H1 (cell line): ENCODE data around the gene CEP85L. TPM values are rescaled to one million over a fixed set of nuclear protein-coding genes. Genes with fewer than 3 reads are reported as not detected.

ENCODE experiments used
- CTCF ChIA-PET: fragments of 300-600 bp; sonication (Branson Sonifier 250); formaldehyde crosslinking; loops from one replicate; lab custom pipeline; 2021; ENCODE audit not compliant: partially characterized antibody; lab: Charles Lee
- POLR2A ChIA-PET: fragments of 300-600 bp; sonication (Branson Sonifier 250); formaldehyde crosslinking; loops from one replicate; lab custom pipeline; 2021; ENCODE audit warnings: inconsistent platforms; ENCODE audit not compliant: partially characterized antibody; lab: Charles Lee
- DNase-seq, 2 experiments: peaks; one replicate each; pipeline versions ENCODE4 v3.0.0 to v3.0.0-alpha.2; 2010 to 2022; ENCODE audit warnings: low spot score in 2 of 2, low read depth in 1 of 2, mixed read lengths in 1 of 2
- FAIRE-seq: peaks from 2 replicates; lab custom pipeline; 2011; peaks lifted over from hg19 to GRCh38; lab: Jason Lieb, UNC
- H2AFZ ChIP-seq: 2 replicates; pipeline ENCODE4 v1.8.1; 2012; ENCODE audit warnings: low read length, inconsistent platforms
- H2AK5ac ChIP-seq: 2 replicates; pipeline ENCODE4 v1.6.1; 2013; ENCODE audit warnings: low read depth, low read length
- H2BK120ac ChIP-seq: replicated peaks from 2 replicates; pipeline ENCODE3; 2013; ENCODE audit warnings: low read depth, low read length, inconsistent platforms
- H2BK12ac ChIP-seq: 2 replicates; pipeline ENCODE4 v1.6.1; 2013; ENCODE audit warnings: low read depth, low read length
- H2BK15ac ChIP-seq: 2 replicates; pipeline ENCODE4 v1.6.1; 2013; ENCODE audit warnings: low read length
- H2BK20ac ChIP-seq: 2 replicates; pipeline ENCODE4 v1.6.1; 2013; ENCODE audit warnings: low read length
- H2BK5ac ChIP-seq: 2 replicates; pipeline ENCODE4 v1.6.1; 2013; ENCODE audit warnings: low read depth, low read length
- H3K14ac ChIP-seq: 2 replicates; pipeline ENCODE4 v1.6.1; 2013; ENCODE audit warnings: inconsistent platforms; ENCODE audit not compliant: insufficient read length
- H3K18ac ChIP-seq: 2 replicates; pipeline ENCODE4 v1.6.1; 2013; ENCODE audit warnings: low read length; ENCODE audit errors: extremely low read depth
- H3K23ac ChIP-seq: 2 replicates; pipeline ENCODE4 v1.6.1; 2013; ENCODE audit warnings: inconsistent platforms; ENCODE audit not compliant: insufficient read length
- H3K23me2 ChIP-seq: 2 replicates; pipeline ENCODE4 v1.6.1; 2013; ENCODE audit warnings: low read depth, low read length
- H3K27ac ChIP-seq: 2 replicates; pipeline ENCODE4 v1.6.1; 2011; ENCODE audit warnings: low read depth, low read length, inconsistent platforms
- H3K27me3 ChIP-seq, 4 experiments: replicated peaks in 1 of 4; 1 replicate in 1 of 4; 2 replicates in 3 of 4; pipeline versions ENCODE4 v1.6.1 to v1.8.1; 2011 to 2013; ENCODE audit warnings: low read length in 3 of 4, mild to moderate bottlenecking in 3 of 4, inconsistent platforms in 2 of 4, mixed read lengths in 2 of 4, moderate library complexity in 1 of 4; ENCODE audit not compliant: control insufficient read depth in 3 of 4, insufficient read depth in 3 of 4; ENCODE audit errors: extremely low read depth in 1 of 4
- H3K36me3 ChIP-seq, 4 experiments: 2 replicates each; pipeline versions ENCODE4 v1.6.1 to v1.8.1; 2011 to 2013; ENCODE audit warnings: mild to moderate bottlenecking in 4 of 4, low read length in 3 of 4, moderate library complexity in 2 of 4, control low read depth in 1 of 4, inconsistent platforms in 1 of 4; ENCODE audit not compliant: insufficient read depth in 4 of 4, control insufficient read depth in 2 of 4
- H3K4ac ChIP-seq: replicated peaks from 2 replicates; pipeline ENCODE3; 2013; ENCODE audit warnings: low read length, low read depth, mixed read lengths, inconsistent platforms; ENCODE audit not compliant: insufficient read length
- H3K4me1 ChIP-seq, 4 experiments: replicated peaks in 1 of 4; 1 replicate in 1 of 4; 2 replicates in 3 of 4; pipeline versions ENCODE4 v1.6.1 to v1.8.1; 2011 to 2013; ENCODE audit warnings: low read length in 3 of 4, inconsistent platforms in 2 of 4, mixed read lengths in 1 of 4; ENCODE audit not compliant: insufficient read depth in 4 of 4, control insufficient read depth in 3 of 4
- H3K4me2 ChIP-seq, 2 experiments: 2 replicates each; pipeline versions ENCODE4 v1.6.1 to v1.8.1; 2011 to 2013; ENCODE audit warnings: low read depth in 2 of 2, low read length in 2 of 2, control low read depth in 1 of 2, inconsistent platforms in 1 of 2, mild to moderate bottlenecking in 1 of 2; ENCODE audit not compliant: insufficient read depth in 1 of 2
- H3K4me3 ChIP-seq, 4 experiments: fragments of 200-600, 300-600 bp in 1 of 4; sonication (generic), shearing (Covaris generic), sonication (Bioruptor Twin) in 1 of 4; 2 replicates each; pipeline versions ENCODE4 v1.5.1 to v1.8.1; 2011 to 2016; ENCODE audit warnings: low read length in 4 of 4, low read depth in 3 of 4, control low read depth in 2 of 4, inconsistent platforms in 2 of 4, mild to moderate bottlenecking in 2 of 4, mixed read lengths in 1 of 4, moderate library complexity in 1 of 4; ENCODE audit not compliant: insufficient read depth in 2 of 4; ENCODE audit errors: extremely low read depth in 1 of 4
- H3K56ac ChIP-seq: replicated peaks from 2 replicates; pipeline ENCODE3; 2013; ENCODE audit warnings: low read depth, mild to moderate bottlenecking, mixed read lengths, low read length, inconsistent platforms; ENCODE audit not compliant: insufficient read length
- H3K79me1 ChIP-seq: 2 replicates; pipeline ENCODE4 v1.6.1; 2013; ENCODE audit warnings: low read depth, low read length, control low read depth
- H3K79me2 ChIP-seq, 2 experiments: 2 replicates each; pipeline versions ENCODE4 v1.6.1 to v1.8.1; 2012 to 2013; ENCODE audit warnings: low read length in 2 of 2, mild to moderate bottlenecking in 2 of 2, inconsistent platforms in 1 of 2; ENCODE audit not compliant: insufficient read depth in 2 of 2, control insufficient read depth in 1 of 2
- H3K9ac ChIP-seq, 4 experiments: replicated peaks in 1 of 4; 1 replicate in 1 of 4; 2 replicates in 3 of 4; pipeline versions ENCODE4 v1.6.1 to v1.8.1; 2011 to 2013; ENCODE audit warnings: low read depth in 3 of 4, low read length in 3 of 4, control low read depth in 2 of 4, mild to moderate bottlenecking in 2 of 4, moderate library complexity in 2 of 4, inconsistent platforms in 1 of 4; ENCODE audit errors: extremely low read depth in 1 of 4
- H3K9me3 ChIP-seq, 2 experiments: 2 replicates each; pipeline versions ENCODE4 v1.6.1 to v1.8.1; 2012 to 2013; ENCODE audit warnings: mild to moderate bottlenecking in 2 of 2, moderate library complexity in 2 of 2, control low read depth in 1 of 2, inconsistent platforms in 1 of 2, low read depth in 1 of 2, low read length in 1 of 2, mixed read lengths in 1 of 2; ENCODE audit not compliant: insufficient read depth in 2 of 2
- H4K20me1 ChIP-seq, 2 experiments: replicated peaks in 1 of 2; 2 replicates each; pipeline versions ENCODE3 to v1.8.1; 2011 to 2013; ENCODE audit warnings: inconsistent platforms in 2 of 2, low read length in 2 of 2, mild to moderate bottlenecking in 1 of 2; ENCODE audit not compliant: insufficient read depth in 2 of 2, control insufficient read depth in 1 of 2
- H4K5ac ChIP-seq: 2 replicates; pipeline ENCODE4 v1.6.1; 2013; ENCODE audit warnings: low read length, low read depth, mixed read lengths, inconsistent platforms; ENCODE audit not compliant: insufficient read length
- H4K8ac ChIP-seq: 2 replicates; pipeline ENCODE4 v1.8.0; 2013; ENCODE audit warnings: mild to moderate bottlenecking, moderate library complexity, low read length, inconsistent platforms; ENCODE audit not compliant: insufficient read depth; ENCODE audit errors: extremely low read depth
- H4K91ac ChIP-seq: replicated peaks from 2 replicates; pipeline ENCODE3; 2013; ENCODE audit warnings: low read length, mixed read lengths, inconsistent platforms; ENCODE audit not compliant: insufficient read length
- BCL11A ChIP-seq, 2 experiments: IDR thresholded peaks; one replicate each; pipeline ENCODE4 v1.6.1; 2011; ENCODE audit warnings: low read depth in 2 of 2, low read length in 2 of 2, mild to moderate bottlenecking in 2 of 2
- CEBPB ChIP-seq: IDR thresholded peaks from 2 replicates; pipeline ENCODE4 v1.6.1; 2012; ENCODE audit warnings: low read depth, low read length
- EGR1 ChIP-seq: IDR thresholded peaks from 2 replicates; pipeline ENCODE4 v1.6.1; 2011; ENCODE audit warnings: low read depth, low read length, borderline replicate concordance
- GABPA ChIP-seq: IDR thresholded peaks from 2 replicates; pipeline ENCODE4 v1.6.1; 2011; ENCODE audit warnings: mild to moderate bottlenecking, low read length, moderate library complexity, borderline replicate concordance; ENCODE audit not compliant: insufficient read depth
- NRF1 ChIP-seq: IDR thresholded peaks from 2 replicates; pipeline ENCODE4 v1.6.1; 2011; ENCODE audit warnings: mild to moderate bottlenecking, low read depth, low read length, improper control_type of control experiment
- RAD21 ChIP-seq, 2 experiments: IDR thresholded peaks in 1 of 2; conservative IDR thresholded peaks in 1 of 2; 2 replicates each; pipeline ENCODE4 v1.6.1; 2011; ENCODE audit warnings: low read depth in 2 of 2, low read length in 2 of 2, improper control_type of control experiment in 1 of 2, inconsistent platforms in 1 of 2, mild to moderate bottlenecking in 1 of 2, moderate library complexity in 1 of 2
- SIRT6 ChIP-seq: IDR thresholded peaks from one replicate; pipeline ENCODE4 v1.7.1; 2012; ENCODE audit warnings: low read length, inconsistent platforms
- TEAD4 ChIP-seq: IDR thresholded peaks from 2 replicates; pipeline ENCODE4 v1.6.1; 2012; ENCODE audit warnings: low read depth, low read length, inconsistent platforms, mixed read lengths
- WGBS, 2 experiments: shearing (Covaris generic) in 1 of 2; methylation state at CpG; one replicate each; pipeline versions ENCODE4 v1.1.6 to v1.1.7; 2013 to 2015; ENCODE audit warnings: low lambda C conversion rate in 2 of 2, mixed read lengths in 2 of 2, inconsistent platforms in 1 of 2, low coverage in 1 of 2, missing lambda C conversion rate in 1 of 2; ENCODE audit not compliant: insufficient replicate concordance in 2 of 2, insufficient coverage in 1 of 2, insufficient read length in 1 of 2; ENCODE audit errors: extremely low coverage in 1 of 2, missing lambda C conversion rate in 1 of 2; 5-methylcytosine and 5-hydroxymethylcytosine counted together
- polyA plus RNA-seq, 7 experiments: library from polyadenylated mRNA; depleted of rRNA in 3 of 7; stranded (reverse) in 5 of 7; unstranded in 2 of 7; fragments of >200 nt in 5 of 7; fragments of 200-250 nt in 2 of 7; gene quantifications; 1 replicate in 5 of 7; 2 replicates in 1 of 7; 4 replicates in 1 of 7; pipeline versions ENCODE4 v1.2.1 to v1.2.3, GENCODE V29; 2011 to 2013; ENCODE audit warnings: missing spikeins in 2 of 7, mixed read lengths in 2 of 7
- total RNA-seq: library from RNA; stranded (reverse); fragmentation: NEBNext Ultra II Directional; extraction: Animal tissue kit (Norgen Biotek cat#: 25700); gene quantifications from 2 replicates; pipeline ENCODE4 v1.2.1, GENCODE V29; 2021

Gene CEP85L
- total and polyA plus RNA-seq, 2 of the 8 experiments (the other 6 are each of a cell fraction or from before 2014, with no cell fraction given), result 3.2 to 27.6 TPM

- Histone ChIP-seq H3K9ac (no peak overlapping the region), H4K8ac (no peak overlapping the region), H2AFZ (no peak overlapping the region), H2BK12ac (no peak overlapping the region), H3K23ac (no peak overlapping the region), H2AK5ac (no peak overlapping the region), H3K4me2 (no peak overlapping the region), H3K36me3 (no peaks in the 10 kb centered on the region), H3K56ac (no peak overlapping the region), H3K18ac (no peak overlapping the region), H3K14ac (no peak overlapping the region), H2BK120ac (no peak overlapping the region), H3K79me1 (no peaks in the 10 kb centered on the region), H3K4me3 (no peak overlapping the region), H3K23me2 (no peaks in the 10 kb centered on the region), H3K4me1 (peaks cover 0 to 4% (median 0%) of the 10 kb centered on the region in 4 experiments; a peak in 1 of 7 replicates), H3K79me2 (no peaks in the 10 kb centered on the region; a peak in 1 of 4 replicates), H3K9me3 (no peaks in the 10 kb centered on the region), H2BK20ac (no peak overlapping the region), H2BK5ac (no peak overlapping the region), H4K20me1 (no peaks in the 10 kb centered on the region), H4K91ac (no peak overlapping the region), H3K27me3 (no peaks in the 10 kb centered on the region), H3K27ac (no peak overlapping the region), H3K4ac (no peak overlapping the region), H2BK15ac (no peak overlapping the region), H4K5ac (no peak overlapping the region)
- POLR2A ChIA-PET, result no interaction called here
- 91% methylated on average over 3 of the region's 3 CpGs; no CpG with 5 or more reads in 1 of the 2 experiments for WGBS, 2 experiments
- FAIRE-seq (no peak), DNase-seq (no peak)
- TF ChIP-seq BCL11A (IDR thresholded peaks at IDR 0.05; ENCODE audit: low read depth in 2 of 2, low read length in 2 of 2) (no peak), CEBPB (no peak), RAD21 (IDR thresholded peaks at IDR 0.05 in 1 of 2, conservative IDR thresholded peaks at IDR 0.05 in 1 of 2; ENCODE audit: low read depth in 2 of 2, low read length in 2 of 2) (no peak), NRF1 (no peak), GABPA (no peak), TEAD4 (no peak), EGR1 (no peak), SIRT6 (no peak)
- CTCF ChIA-PET, result interaction anchor here (0.6 to 0.7 kb wide), 2 partner anchors 34 to 669 kb away, joined by 4 read pairs; no protein-coding TSS in a partner anchor
These were observed 136.7 kb downstream of the CEP85L start for GRCh38 chr6:118514689-118515088.
